ENCODE measurements around the gene PPIE.
"Not testable (repeated sequence)": the region's sequence is repeated elsewhere in the genome, so short reads cannot be mapped to it uniquely, and the experiment has no call there.

DNA sequence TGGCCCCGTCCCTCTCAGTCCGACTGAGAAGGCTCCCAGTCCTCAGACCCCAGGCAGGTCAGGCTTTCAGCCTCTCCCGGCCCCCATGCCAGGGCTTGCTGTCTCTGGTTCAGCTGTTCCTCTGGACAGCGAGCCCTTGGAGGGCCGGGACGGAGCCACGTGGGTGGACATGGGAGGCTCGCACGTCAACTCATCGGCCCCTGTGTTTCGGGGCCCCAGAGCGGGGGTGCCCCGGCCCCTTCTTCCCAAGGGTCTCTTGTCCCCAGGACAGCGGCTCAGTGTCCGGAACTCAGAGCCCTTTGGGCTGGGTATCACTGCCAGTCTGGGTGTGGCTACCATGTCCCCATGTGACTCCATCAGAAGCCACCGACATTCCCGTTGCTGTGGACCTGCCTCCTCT is 39.2 kb downstream of the PPIE start:
- not testable (repeated sequence) for TF ChIP-seq EZH2 (IDR thresholded peaks at IDR 0.05; ENCODE audit: insufficient read depth, poor library complexity, severe bottlenecking); EZH2phosphoT487 (IDR thresholded peaks at IDR 0.05; ENCODE audit: insufficient read depth, low read depth)

Measured in GM23248 (cell line).